Gastrocnemius medialis (tissue), 4 donors: Measurements from ENCODE around the gene TSLP. TPM values are rescaled to one million over a fixed set of nuclear protein-coding genes. Genes with fewer than 3 reads are reported as not detected.

Source experiments
- ATAC-seq, 2 donors: fragments of 150-250 bp; one replicate each; pipeline ENCODE4 v1.9.1; 2016
- DNase-seq, 2 donors: peaks; one replicate each; pipeline ENCODE4 v3.0.0-alpha.2; 2019
- H3K27ac ChIP-seq, 4 donors: fragments of 200-600 bp; sonication (generic); 1 replicate in 1 of 4; 2 replicates in 3 of 4; pipeline ENCODE4 v1.5.1; 2016 to 2018; ENCODE audit warnings: mild to moderate bottlenecking in 2 of 4, moderate library complexity in 1 of 4
- H3K27me3 ChIP-seq, 3 donors: fragments of 200-600 bp; sonication (generic) in 2 of 3; 1 replicate in 1 of 3; 2 replicates in 2 of 3; pipeline versions ENCODE4 v1.5.1 to v1.6.0; 2016 to 2019; ENCODE audit warnings: mild to moderate bottlenecking in 1 of 3, moderate library complexity in 1 of 3
- H3K36me3 ChIP-seq, 2 donors: fragments of 200-600 bp; sonication (generic) in 1 of 2; one replicate each; pipeline ENCODE4 v1.5.1; 2017 to 2018
- H3K4me1 ChIP-seq, 2 donors: fragments of 200-600 bp; sonication (generic) in 1 of 2; one replicate each; pipeline ENCODE4 v1.5.1; 2016 to 2017; ENCODE audit warnings: mild to moderate bottlenecking in 2 of 2
- H3K4me3 ChIP-seq, 4 donors: fragments of 200-600 bp; sonication (generic) in 3 of 4; 1 replicate in 1 of 4; 2 replicates in 3 of 4; pipeline ENCODE4 v1.5.1; 2016 to 2019; ENCODE audit warnings: mild to moderate bottlenecking in 2 of 4
- H3K9me3 ChIP-seq, 3 donors: fragments of 200-600 bp; sonication (generic) in 2 of 3; 1 replicate in 1 of 3; 2 replicates in 2 of 3; pipeline ENCODE4 v1.5.1; 2016 to 2019
- POLR2A ChIP-seq, 2 donors: fragments of 450-650 bp; IDR thresholded peaks; one replicate each; pipeline ENCODE4 v1.6.1; 2017; ENCODE audit warnings: antibody characterized with exemption in 2 of 2, mild to moderate bottlenecking in 2 of 2, moderate library complexity in 2 of 2
- in situ Hi-C, 4 donors: fragments of 200-750 bp; cut with MboI; loops; one replicate each; pipeline versions ENCODE4 v1.15.0 to v1.8.0; 2017; ENCODE audit warnings: low sequenced_read_pairs in 4 of 4
- intact Hi-C: fragments of 100-400 bp; cut with DNase I; formaldehyde crosslinking; loops from one replicate; pipeline ENCODE4 v1.15.1; 2023; ENCODE audit warnings: low total_unique reads
- total RNA-seq, 4 donors: library from RNA; depleted of rRNA; stranded (reverse); fragments of >200 nt; gene quantifications; one replicate each; pipeline versions ENCODE4 v1.1.0 to v1.2.3, GENCODE V29; 2016
- TF ChIP-seq, protein P1 (sequence below), 5 experiments: fragments of 450-650 bp in 3 of 5; fragments of 200-600 bp in 2 of 5; sonication (generic) in 2 of 5; IDR thresholded peaks in 4 of 5; conservative IDR thresholded peaks in 1 of 5; 1 replicate in 4 of 5; 2 replicates in 1 of 5; pipeline ENCODE4 v1.5.1; 2016 to 2019; ENCODE audit warnings: antibody characterized with exemption in 5 of 5, mild to moderate bottlenecking in 3 of 5, moderate library complexity in 3 of 5

The TSLP gene
- total RNA-seq, 4 donors from 2014 or later, result 0.36 to 0.58 TPM; not detected in 2

DNA sequence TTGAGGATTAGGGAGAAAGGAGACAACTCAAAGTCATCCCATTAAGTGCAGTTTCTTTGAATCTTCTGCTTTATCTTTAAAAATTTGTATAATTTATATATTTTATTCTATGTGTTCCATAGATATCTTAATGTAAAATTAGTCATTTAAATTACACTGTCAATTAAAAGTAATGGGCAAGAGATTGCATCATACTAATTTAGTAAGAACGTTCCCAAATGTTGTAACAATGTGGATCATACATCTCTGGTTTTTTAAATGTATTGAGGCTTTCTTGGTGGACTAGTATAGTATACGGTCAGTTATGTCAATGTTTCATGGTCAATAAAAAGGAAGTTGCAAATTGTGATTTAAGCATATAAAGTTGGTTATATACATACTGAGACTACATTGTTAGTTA lies 6.2 kb downstream of the TSLP start:
- Histone ChIP-seq H3K4me1 (peaks cover 0 to 7% of the 10 kb centered on the region in 2 donors), H3K9me3 (no peaks in the 10 kb centered on the region), H3K27me3 (no peaks in the 10 kb centered on the region), H3K36me3 (no peaks in the 10 kb centered on the region), H3K27ac (no peak overlapping the region), H3K4me3 (no peak overlapping the region)
- TF ChIP-seq POLR2A (IDR thresholded peaks at IDR 0.05), result no peak
- TF ChIP-seq, protein P1, sequence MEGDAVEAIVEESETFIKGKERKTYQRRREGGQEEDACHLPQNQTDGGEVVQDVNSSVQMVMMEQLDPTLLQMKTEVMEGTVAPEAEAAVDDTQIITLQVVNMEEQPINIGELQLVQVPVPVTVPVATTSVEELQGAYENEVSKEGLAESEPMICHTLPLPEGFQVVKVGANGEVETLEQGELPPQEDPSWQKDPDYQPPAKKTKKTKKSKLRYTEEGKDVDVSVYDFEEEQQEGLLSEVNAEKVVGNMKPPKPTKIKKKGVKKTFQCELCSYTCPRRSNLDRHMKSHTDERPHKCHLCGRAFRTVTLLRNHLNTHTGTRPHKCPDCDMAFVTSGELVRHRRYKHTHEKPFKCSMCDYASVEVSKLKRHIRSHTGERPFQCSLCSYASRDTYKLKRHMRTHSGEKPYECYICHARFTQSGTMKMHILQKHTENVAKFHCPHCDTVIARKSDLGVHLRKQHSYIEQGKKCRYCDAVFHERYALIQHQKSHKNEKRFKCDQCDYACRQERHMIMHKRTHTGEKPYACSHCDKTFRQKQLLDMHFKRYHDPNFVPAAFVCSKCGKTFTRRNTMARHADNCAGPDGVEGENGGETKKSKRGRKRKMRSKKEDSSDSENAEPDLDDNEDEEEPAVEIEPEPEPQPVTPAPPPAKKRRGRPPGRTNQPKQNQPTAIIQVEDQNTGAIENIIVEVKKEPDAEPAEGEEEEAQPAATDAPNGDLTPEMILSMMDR (IDR thresholded peaks at IDR 0.05 in 4 of 5, conservative IDR thresholded peaks at IDR 0.05 in 1 of 5), result no peak
- in situ Hi-C loops (loop anchor here in 2 of 4 donors (25.0 kb wide), 2 partner anchors 315 to 340 kb away; partner anchors contain the start of genes SLC25A46 (in 1 of the 2) and TMEM232 (in 1 of the 2)), intact Hi-C loops (no loop called here)
- no peak for DNase-seq
- no peak for ATAC-seq

DNA sequence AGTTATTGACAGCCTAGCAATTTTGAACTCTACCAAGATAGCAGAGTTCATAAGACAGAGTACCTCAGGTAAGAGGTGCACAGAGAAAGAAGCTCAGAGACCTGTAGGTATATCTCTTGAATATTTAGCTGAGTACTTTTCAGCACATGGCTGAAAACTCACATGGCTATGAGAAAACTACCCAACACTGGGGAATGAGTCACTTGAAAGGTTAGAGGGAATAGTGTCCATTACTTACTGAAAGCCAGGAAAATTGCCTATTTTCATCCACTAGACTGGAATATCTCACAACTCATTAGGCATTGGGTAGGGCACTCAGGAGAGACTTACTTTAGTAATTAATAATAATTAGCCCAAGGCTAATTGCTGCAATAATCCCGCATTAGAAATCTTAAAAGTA lies 8.3 kb downstream of the TSLP start:
- no peaks in the 10 kb centered on the region for H3K36me3 ChIP-seq
- no peaks in the 10 kb centered on the region for H3K9me3 ChIP-seq
- H3K4me1 ChIP-seq, result no peaks in the 10 kb centered on the region
- no peaks in the 10 kb centered on the region for H3K27me3 ChIP-seq
- in situ Hi-C loops, result loop anchor here in 2 of 4 donors (25.0 kb wide), 2 partner anchors 318 to 343 kb away; partner anchors contain the start of genes SLC25A46 (in 1 of the 2) and TMEM232 (in 1 of the 2)
- DNase-seq (no peak), ATAC-seq (no peak)
- H3K27ac ChIP-seq, result no peak overlapping the region
- TF ChIP-seq POLR2A (IDR thresholded peaks at IDR 0.05), result no peak
- TF ChIP-seq, protein P1 (IDR thresholded peaks at IDR 0.05 in 4 of 5, conservative IDR thresholded peaks at IDR 0.05 in 1 of 5), result no peak
- H3K4me3 ChIP-seq, result no peak overlapping the region
- intact Hi-C loops, result no loop called here

DNA sequence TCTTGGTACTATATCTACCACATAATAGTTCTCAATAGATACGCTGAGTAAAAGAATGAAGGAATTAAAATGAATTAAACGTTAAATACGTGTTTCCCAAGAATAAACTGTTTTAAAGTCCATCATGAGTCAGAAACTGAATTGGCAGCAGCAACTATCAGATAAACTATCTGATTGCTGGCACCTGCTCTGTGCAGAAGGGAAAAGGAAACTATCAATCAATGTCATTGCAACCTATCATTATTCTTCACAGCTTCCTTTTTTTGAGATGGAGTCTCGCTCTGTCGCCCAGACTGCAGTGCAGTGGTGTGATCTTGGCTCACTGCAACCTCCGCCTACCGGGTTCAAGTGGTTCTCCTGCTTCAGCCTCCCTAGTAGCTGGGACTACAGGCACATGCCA lies 11.8 kb downstream of the TSLP start:
- ATAC-seq, result no peak
- in situ Hi-C loops, result loop anchor here in 2 of 4 donors (25.0 kb wide), 2 partner anchors 321 to 346 kb away; partner anchors contain the start of genes SLC25A46 (in 1 of the 2) and TMEM232 (in 1 of the 2)

DNA sequence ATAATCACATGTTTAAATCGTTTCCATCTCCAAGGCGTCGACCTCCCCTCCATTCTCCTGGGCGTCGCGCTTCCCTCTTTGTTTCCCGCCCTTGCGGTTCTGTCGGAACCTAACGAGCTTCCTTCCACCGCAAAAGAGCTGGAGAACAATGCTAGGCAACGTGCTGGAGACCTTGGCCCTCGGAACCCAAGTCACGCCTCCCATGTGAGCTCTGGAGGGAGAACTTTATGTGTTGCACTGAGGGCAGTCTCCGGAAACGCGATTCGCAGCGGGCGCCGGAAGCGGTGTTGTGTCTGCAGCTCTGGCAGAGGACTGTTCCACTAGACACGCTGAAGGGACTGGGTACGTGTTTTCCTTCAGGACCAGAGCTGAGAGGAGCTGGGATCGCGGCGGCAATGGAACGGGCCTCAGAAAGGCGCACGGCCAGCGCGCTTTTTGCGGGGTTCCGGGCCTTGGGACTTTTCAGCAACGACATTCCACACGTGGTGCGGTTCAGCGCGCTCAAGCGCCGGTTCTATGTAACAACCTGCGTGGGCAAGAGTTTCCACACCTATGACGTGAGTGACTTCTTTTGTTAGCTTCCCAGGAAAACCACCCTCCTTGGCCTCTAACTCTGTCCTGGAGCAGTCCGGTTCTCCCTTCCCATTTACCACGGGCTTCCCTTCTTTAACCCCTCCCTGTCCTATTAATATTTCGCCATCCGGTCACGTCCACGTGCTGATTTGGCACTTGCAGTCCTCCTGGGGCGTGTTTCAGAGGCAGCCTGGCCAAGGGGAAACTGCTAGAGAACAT lies 20.7 kb downstream of the TSLP start, which contains the start of gene WDR36:
WDR36 (plus strand) TSS at position 287 of the 792 bp plus-strand sequence; CDS start at position 396, 109 bp downstream.
- peaks cover 0 to 21% of the 10 kb centered on the region in 2 donors for H3K36me3 ChIP-seq
- H3K9me3 ChIP-seq, result no peaks in the 10 kb centered on the region
- H3K4me3 ChIP-seq, result peak within 1 kb of the TSS; percentile 87 to 97 (median 94)
- peak; percentile 75 to 82 for DNase-seq
- H3K4me1 ChIP-seq, result peaks cover 19 to 24% of the 10 kb centered on the region in 2 donors
- intact Hi-C loops (loop anchor here (2.0 kb wide), 1 partner anchor 353 kb away; the partner anchor contains the start of gene SLC25A46), in situ Hi-C loops (loop anchor here in 2 of 4 donors (25.0 kb wide), 2 partner anchors 330 to 355 kb away; partner anchors contain the start of genes SLC25A46 (in 1 of the 2) and TMEM232 (in 1 of the 2))
- ATAC-seq, result peak; percentile 99 to 100
- no peaks in the 10 kb centered on the region for H3K27me3 ChIP-seq
- TF ChIP-seq, protein P1 (IDR thresholded peaks at IDR 0.05 in 4 of 5, conservative IDR thresholded peaks at IDR 0.05 in 1 of 5), result no peak
- TF ChIP-seq POLR2A (IDR thresholded peaks at IDR 0.05), result peak; percentile 31 to 40
- peak within 1 kb of the TSS; percentile 87 to 91 (median 90) for H3K27ac ChIP-seq

More for the DNA sequence above, 11.8 kb downstream of the TSLP start:
- Histone ChIP-seq H3K27me3 (no peaks in the 10 kb centered on the region), H3K36me3 (no peaks in the 10 kb centered on the region), H3K4me3 (no peak overlapping the region), H3K4me1 (no peaks in the 10 kb centered on the region), H3K9me3 (no peaks in the 10 kb centered on the region), H3K27ac (no peak overlapping the region)
- TF ChIP-seq, protein P1 (IDR thresholded peaks at IDR 0.05 in 4 of 5, conservative IDR thresholded peaks at IDR 0.05 in 1 of 5), result no peak
- no peak for TF ChIP-seq POLR2A (IDR thresholded peaks at IDR 0.05)
- DNase-seq, result no peak
- intact Hi-C loops, result no loop called here
